ENCODE results near the gene MEGF9.

Gene MEGF9

DNA sequence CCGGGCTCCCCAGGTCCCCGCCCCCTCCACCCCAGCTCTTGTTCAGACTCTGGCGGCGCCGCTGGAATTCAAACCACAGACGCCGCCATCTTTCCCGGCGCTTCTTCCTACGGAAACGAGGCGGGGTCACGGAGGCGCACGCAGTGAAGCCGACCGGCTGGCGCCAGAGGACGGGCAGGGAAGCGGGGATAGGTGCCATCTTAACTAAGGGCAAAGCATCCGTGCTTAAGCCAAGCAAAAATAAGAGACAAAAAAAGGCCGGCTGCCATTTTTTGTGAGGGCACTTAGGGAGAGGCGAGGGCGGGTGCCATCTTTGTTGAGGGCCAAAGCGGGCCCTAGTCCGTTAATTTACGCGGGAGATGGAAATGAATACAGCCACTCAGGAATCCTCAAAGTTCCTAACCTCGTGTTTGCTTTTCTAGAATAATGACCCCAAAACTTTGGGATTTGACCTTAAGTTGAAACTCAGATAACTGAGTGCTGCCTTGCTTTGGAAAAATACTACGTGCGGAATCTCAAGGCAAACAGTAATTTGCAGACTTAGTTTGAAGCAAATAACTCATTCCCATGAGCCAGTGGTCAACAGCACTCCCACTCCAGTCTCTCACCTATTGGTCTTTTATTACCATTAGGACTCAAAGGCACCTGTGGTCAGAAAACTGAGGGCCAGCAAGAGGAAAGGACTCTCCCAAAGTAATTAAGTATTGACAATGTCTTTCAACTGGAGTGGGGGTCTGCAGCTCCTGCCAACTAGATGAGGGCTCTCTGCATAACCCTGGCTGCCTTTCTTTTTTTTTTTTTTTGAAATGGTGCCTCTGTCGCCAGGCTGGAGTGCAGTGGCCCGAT lies 134.0 kb downstream of the MEGF9 start, which contains the start of gene CDK5RAP2:
Gene CDK5RAP2, minus strand, starts transcription at position 117 of the 846 bp plus-strand sequence. CDS start 189 bp downstream, outside the sequence.
- Mint-ChIP-seq H3K27ac (peak within 1 kb of the TSS; percentile 93), H3K4me1 (ENCODE audit: low read depth) (peaks cover 43% of the 10 kb centered on the region), H3K4me3 (peak within 1 kb of the TSS; percentile 92), H3K9me3 (peaks cover 4% of the 10 kb centered on the region), H3K36me3 (ENCODE audit: low read depth) (peaks cover 12% of the 10 kb centered on the region), H3K27me3 (ENCODE audit: low read depth) (no peaks in the 10 kb centered on the region)

DNA sequence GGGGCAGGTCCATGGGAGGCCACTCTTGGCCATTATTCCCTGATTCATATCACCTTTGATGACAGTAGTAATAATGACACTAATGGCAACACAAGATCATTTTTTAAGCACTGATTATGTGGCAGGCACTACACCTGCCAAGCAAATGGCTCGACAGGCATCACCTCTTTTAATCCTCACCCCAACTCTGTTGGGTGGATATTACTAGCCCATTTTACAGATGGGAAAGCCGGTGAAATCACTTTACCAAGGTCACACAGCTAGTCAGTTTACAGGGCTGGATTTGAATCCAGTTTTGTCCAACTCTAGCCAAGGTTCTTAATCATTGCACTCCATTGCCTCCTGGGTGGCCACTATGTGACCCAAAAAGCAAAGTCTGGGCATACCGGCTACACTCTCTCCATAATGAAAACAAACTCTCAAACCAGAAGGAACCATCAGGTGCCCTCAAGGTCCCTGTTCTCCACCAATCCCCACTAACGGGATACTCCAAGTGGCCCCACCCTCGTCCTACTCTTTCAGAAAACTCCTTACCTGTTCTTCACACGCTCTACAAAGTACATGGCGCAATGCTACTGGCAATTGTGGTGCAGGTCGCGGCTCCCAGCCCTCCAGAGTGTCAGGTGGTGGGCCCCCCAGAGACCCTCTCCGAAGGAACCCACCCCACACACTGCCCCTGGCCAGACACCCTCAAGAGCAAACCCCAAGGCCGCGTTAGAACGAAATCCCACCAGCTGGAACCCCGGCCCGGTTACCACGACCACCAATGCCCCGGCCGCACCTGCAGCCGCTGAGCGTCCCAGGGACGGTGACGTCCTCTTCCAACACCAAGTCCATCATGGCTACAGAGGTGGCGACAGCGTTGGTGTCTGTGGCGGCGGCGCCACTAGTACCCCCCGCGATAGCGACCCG lies 134.9 kb downstream of the MEGF9 start:
- H3K27ac Mint-ChIP-seq, result peak overlapping the region; percentile 93
- peaks cover 4% of the 10 kb centered on the region for H3K9me3 Mint-ChIP-seq
- no peaks in the 10 kb centered on the region for H3K27me3 Mint-ChIP-seq (ENCODE audit: low read depth)
- H3K4me1 Mint-ChIP-seq (ENCODE audit: low read depth), result peaks cover 45% of the 10 kb centered on the region
- H3K4me3 Mint-ChIP-seq, result peak overlapping the region; percentile 92
- peaks cover 12% of the 10 kb centered on the region for H3K36me3 Mint-ChIP-seq (ENCODE audit: low read depth)

DNA sequence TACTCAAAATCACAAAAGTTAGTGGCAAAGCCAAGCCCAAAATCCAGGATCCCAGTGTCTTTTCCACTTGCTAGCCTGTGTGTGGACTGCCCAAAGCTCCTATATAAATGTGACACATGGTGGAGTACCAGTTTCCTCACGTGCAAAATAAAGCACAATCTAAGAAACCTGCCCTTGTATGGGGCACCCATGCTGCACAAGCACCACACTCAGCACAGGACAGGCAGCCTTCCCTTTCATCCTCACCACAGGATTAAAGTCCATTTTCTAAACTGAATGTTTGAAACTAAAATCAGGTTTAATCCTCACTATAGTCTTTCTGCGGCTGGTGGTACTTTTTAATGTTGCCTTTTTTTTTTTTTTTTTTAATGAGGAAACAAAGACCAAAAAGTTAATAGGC lies 139.8 kb downstream of the MEGF9 start:
- H3K4me3 Mint-ChIP-seq, result no peak overlapping the region
- no peak overlapping the region for H3K27ac Mint-ChIP-seq
- peaks cover 37% of the 10 kb centered on the region for H3K4me1 Mint-ChIP-seq (ENCODE audit: low read depth)
- peaks cover 11% of the 10 kb centered on the region for H3K36me3 Mint-ChIP-seq (ENCODE audit: low read depth)
- H3K27me3 Mint-ChIP-seq (ENCODE audit: low read depth), result no peaks in the 10 kb centered on the region
- no peaks in the 10 kb centered on the region for H3K9me3 Mint-ChIP-seq

DNA sequence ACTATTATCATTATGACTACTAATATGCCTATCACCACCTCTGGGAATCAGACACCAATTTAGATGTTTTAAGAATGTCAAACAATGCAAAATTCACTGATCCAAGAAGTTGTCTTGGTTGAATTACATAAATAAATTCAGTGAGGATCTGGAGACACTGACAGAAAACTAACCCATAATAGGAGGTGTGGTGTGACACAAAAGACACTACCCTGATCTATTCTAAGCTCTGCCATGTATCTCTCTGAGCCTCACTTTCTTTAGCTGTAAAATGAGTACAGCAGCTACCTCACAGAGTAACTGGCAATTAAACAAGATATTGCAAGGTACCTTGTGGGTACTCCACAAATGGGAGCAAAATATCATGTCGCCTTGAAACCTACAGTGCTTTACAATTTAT lies 141.8 kb downstream of the MEGF9 start:
- peaks cover 20% of the 10 kb centered on the region for H3K4me1 Mint-ChIP-seq (ENCODE audit: low read depth)

DNA sequence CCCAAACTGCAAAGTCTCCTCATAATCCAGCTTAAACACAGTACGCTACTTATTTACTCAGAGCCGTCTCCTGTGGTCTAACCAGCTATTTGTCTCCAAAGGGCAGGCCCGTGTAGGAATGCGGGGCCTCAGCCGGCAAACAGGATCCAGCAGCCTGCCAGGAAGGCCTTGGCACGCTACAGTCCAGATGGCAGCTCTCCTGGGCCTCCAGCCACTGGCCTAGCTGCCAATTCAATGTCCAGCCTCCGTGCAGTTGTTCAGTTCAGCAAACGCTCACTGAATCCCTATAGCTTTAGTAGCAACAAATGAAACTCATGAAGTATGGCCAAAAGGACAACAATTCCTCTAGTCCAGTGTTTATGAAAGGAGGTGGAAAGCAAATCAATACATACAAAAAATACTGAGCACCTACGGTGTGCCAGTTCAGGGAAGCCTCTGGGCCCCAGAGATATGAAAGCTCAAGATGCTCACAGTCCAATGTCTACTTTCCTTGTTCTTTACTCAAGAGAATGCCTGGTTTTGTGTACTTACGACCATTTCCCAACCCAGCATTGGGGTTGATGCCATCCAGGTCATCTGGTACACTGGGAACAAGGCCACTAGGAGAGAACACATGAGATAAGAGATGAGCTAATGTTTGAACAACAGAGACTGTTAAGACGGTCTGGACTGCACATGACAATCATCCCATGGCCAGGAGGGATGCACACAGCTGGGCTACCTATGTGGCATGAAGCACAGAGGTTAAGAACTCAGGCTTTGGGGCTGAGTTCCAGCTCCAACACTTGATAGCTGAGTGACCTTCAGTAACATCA lies 142.6 kb downstream of the MEGF9 start:
- no peak overlapping the region for H3K27ac Mint-ChIP-seq
- H3K4me1 Mint-ChIP-seq (ENCODE audit: low read depth), result peaks cover 16% of the 10 kb centered on the region
- H3K27me3 Mint-ChIP-seq (ENCODE audit: low read depth), result no peaks in the 10 kb centered on the region
- H3K4me3 Mint-ChIP-seq, result no peak overlapping the region
- peaks cover 30% of the 10 kb centered on the region for H3K36me3 Mint-ChIP-seq (ENCODE audit: low read depth)
- no peaks in the 10 kb centered on the region for H3K9me3 Mint-ChIP-seq

More for the DNA sequence above, 141.8 kb downstream of the MEGF9 start:
- Mint-ChIP-seq H3K36me3 (ENCODE audit: low read depth) (peaks cover 27% of the 10 kb centered on the region), H3K9me3 (no peaks in the 10 kb centered on the region), H3K27me3 (ENCODE audit: low read depth) (no peaks in the 10 kb centered on the region), H3K4me3 (no peak overlapping the region), H3K27ac (no peak overlapping the region)

DNA sequence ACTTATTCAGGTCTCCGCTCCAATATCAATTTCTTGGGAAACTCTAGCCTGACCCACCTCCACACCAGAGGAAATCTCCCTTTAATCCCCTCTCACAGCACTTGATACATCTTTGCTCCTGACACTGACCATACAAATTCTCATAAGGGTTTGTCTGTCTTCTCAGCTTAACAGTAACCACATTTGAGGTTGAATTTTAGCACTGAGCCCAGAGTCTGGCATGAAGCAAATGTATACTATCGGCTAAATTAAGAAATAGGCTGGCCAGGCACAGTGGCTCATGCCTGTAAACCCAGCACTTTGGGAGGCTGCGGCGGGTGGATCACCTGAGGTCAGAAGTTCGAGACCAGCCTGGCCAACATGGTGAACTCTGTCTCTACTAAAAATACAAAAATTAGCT lies 144.0 kb downstream of the MEGF9 start:
- H3K36me3 Mint-ChIP-seq (ENCODE audit: low read depth), result peaks cover 34% of the 10 kb centered on the region
- H3K9me3 Mint-ChIP-seq, result no peaks in the 10 kb centered on the region
- no peak overlapping the region for H3K27ac Mint-ChIP-seq
- peaks cover 11% of the 10 kb centered on the region for H3K4me1 Mint-ChIP-seq (ENCODE audit: low read depth)
- no peaks in the 10 kb centered on the region for H3K27me3 Mint-ChIP-seq (ENCODE audit: low read depth)
- no peak overlapping the region for H3K4me3 Mint-ChIP-seq

DNA sequence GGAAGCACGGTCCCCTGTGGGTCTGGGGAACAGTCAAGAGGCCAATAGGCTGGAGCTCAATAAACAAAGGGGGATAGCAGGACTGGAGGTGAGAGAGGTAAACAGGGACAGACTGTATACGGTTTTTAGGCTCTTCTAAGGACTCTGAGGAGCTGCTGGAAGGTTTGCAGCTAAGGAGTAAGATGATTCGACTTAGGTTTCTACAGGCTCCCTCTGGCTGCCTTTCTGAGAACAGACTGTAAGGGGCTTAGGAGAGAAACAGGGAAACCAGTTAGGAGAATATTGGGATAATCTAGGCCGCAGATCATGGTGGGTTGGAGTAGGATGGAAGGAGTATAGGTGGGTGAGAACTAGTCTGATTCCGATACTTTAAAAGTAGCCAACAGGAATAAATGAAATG lies 144.7 kb downstream of the MEGF9 start:
- no peaks in the 10 kb centered on the region for H3K27me3 Mint-ChIP-seq (ENCODE audit: low read depth)
- no peak overlapping the region for H3K4me3 Mint-ChIP-seq
- H3K36me3 Mint-ChIP-seq (ENCODE audit: low read depth), result peaks cover 36% of the 10 kb centered on the region
- H3K27ac Mint-ChIP-seq, result peak overlapping the region; percentile 53
- H3K4me1 Mint-ChIP-seq (ENCODE audit: low read depth), result peaks cover 11% of the 10 kb centered on the region
- no peaks in the 10 kb centered on the region for H3K9me3 Mint-ChIP-seq

DNA sequence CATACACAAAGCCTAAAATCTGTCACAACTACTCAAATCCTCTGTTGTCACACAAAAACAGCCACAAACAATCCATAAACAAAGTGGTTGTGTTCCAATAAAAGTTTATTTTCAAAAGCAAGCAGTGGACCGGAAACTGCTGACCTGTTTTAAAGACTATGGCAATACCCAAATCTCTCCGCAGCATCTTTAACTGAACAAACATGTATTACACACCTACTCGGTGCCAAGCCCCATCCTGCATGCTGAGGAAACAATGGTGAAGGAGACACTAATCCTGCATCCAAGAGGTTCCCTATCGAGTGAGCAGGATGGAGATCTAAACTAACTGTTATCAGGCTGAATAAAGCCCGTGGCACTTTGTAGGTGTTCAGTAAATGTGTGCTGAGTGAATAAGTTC lies 145.5 kb downstream of the MEGF9 start:
- peaks cover 6% of the 10 kb centered on the region for H3K4me1 Mint-ChIP-seq (ENCODE audit: low read depth)
- H3K36me3 Mint-ChIP-seq (ENCODE audit: low read depth), result peaks cover 36% of the 10 kb centered on the region
- no peak overlapping the region for H3K4me3 Mint-ChIP-seq
- no peaks in the 10 kb centered on the region for H3K9me3 Mint-ChIP-seq
- H3K27me3 Mint-ChIP-seq (ENCODE audit: low read depth), result no peaks in the 10 kb centered on the region
- H3K27ac Mint-ChIP-seq, result no peak overlapping the region

DNA sequence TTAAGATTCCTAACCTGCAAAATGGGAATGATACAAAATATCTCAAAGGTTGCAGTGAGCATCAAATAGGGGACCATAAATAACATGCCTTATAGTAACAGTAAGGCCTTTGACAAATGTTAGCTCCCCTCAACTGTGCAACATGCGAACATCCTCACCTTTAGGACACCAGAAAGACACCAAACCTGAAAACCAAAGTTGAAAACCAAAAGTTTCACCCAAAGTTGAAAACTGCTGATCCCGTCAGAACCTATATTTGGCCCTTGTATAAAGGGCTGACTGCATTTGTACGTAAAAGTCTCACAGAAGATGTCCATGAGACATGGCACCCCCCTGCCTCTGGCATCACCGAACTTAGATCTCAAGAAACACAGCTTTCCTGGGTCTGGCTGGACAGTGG lies 146.4 kb downstream of the MEGF9 start:
- Mint-ChIP-seq H3K27ac (no peak overlapping the region), H3K4me1 (ENCODE audit: low read depth) (peaks cover 6% of the 10 kb centered on the region), H3K4me3 (no peak overlapping the region), H3K36me3 (ENCODE audit: low read depth) (peaks cover 43% of the 10 kb centered on the region), H3K27me3 (ENCODE audit: low read depth) (no peaks in the 10 kb centered on the region), H3K9me3 (no peaks in the 10 kb centered on the region)

DNA sequence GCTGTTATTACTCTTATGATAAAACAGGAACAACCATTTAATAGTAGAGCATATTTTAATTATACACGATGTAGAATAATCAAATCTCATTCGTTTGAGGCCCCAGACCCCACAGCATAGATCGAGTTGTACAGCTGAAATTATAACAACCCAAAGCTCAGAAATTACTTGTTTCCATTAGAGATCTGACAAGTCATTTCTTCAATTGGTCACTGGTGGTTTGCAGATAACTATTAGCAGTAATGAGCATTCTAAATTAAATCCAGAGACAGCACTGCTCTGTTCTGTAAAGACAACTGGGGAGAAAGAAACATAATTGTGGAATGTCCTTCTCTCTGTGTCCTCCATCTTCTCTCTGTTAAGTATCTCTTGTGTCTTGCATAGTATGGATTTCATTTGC lies 147.2 kb downstream of the MEGF9 start:
- H3K4me1 Mint-ChIP-seq (ENCODE audit: low read depth), result peaks cover 8% of the 10 kb centered on the region
- no peaks in the 10 kb centered on the region for H3K9me3 Mint-ChIP-seq
- peaks cover 50% of the 10 kb centered on the region for H3K36me3 Mint-ChIP-seq (ENCODE audit: low read depth)
- no peak overlapping the region for H3K4me3 Mint-ChIP-seq
- no peak overlapping the region for H3K27ac Mint-ChIP-seq
- no peaks in the 10 kb centered on the region for H3K27me3 Mint-ChIP-seq (ENCODE audit: low read depth)

DNA sequence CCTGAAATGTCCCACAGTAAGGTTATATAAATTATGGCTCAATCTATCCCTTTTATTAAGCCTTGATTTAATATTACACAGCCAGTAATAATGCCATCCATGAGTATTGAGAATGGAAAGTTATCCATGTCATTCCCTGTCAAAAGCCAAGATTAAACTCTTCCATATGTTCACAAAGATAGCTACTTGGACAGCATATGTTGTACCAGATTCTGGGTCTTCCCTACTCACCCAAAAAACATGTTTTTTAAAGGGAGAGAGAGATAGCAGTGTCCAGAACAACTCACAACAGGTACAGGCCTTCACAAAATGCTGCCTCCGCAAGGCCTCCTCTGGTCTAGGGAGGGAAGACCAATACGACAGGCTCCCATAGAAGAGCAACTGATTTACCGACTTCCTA lies 149.7 kb downstream of the MEGF9 start:
- Mint-ChIP-seq H3K4me3 (no peak overlapping the region), H3K9me3 (no peaks in the 10 kb centered on the region), H3K4me1 (ENCODE audit: low read depth) (peaks cover 7% of the 10 kb centered on the region), H3K27ac (no peak overlapping the region), H3K27me3 (ENCODE audit: low read depth) (no peaks in the 10 kb centered on the region), H3K36me3 (ENCODE audit: low read depth) (peaks cover 46% of the 10 kb centered on the region)

DNA sequence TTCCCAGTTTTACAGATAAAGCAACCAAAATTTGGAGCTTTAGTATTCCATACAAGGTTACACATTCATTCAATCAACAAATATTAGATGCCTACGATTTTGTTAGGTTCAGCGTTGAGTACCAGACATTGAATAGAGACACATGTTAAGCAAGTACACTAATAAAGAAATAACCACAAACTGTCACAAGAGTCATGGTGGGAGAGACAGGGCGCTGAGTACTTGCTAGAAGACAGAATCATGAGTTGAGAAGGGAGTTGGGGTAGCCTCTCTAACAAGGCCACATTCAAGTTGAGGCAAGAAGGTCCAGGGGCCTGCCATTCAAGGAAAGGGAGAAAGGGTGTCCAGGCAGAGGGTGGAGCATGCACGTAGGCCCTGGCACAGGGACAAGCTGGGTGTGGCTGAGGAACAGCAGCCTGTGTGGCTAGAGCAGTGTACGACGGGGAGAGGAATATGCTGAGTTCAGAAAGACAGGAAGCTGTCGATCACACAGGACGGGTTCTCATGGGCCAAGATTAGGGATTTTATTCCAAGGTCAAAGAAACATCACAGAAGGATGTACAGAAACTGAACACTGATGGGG lies 151.3 kb downstream of the MEGF9 start:
- Mint-ChIP-seq H3K4me1 (ENCODE audit: low read depth) (peaks cover 10% of the 10 kb centered on the region), H3K4me3 (no peak overlapping the region), H3K27ac (no peak overlapping the region), H3K36me3 (ENCODE audit: low read depth) (peaks cover 38% of the 10 kb centered on the region), H3K9me3 (no peaks in the 10 kb centered on the region), H3K27me3 (ENCODE audit: low read depth) (no peaks in the 10 kb centered on the region)

DNA sequence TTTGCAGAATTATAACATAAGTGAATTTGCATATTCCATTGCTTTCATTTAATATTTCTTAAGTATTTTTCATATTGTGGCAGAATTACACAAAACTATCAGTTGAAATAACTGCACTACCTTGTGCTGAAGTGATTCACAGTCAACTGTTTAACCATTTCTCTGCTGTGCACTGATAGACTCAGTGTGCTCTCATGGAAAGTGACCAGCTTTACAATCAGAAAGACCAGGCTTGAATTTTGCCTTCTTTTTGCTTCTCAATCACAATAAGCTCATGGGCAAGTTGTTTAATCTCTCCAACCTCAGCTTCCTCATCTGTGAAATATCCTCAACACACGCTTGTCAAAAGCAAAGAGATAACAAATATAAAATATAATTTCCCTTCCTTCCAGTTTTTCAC lies 152.6 kb downstream of the MEGF9 start:
- Mint-ChIP-seq H3K4me3 (no peak overlapping the region), H3K9me3 (no peaks in the 10 kb centered on the region), H3K4me1 (ENCODE audit: low read depth) (peaks cover 10% of the 10 kb centered on the region), H3K27ac (no peak overlapping the region), H3K27me3 (ENCODE audit: low read depth) (no peaks in the 10 kb centered on the region), H3K36me3 (ENCODE audit: low read depth) (peaks cover 37% of the 10 kb centered on the region)

DNA sequence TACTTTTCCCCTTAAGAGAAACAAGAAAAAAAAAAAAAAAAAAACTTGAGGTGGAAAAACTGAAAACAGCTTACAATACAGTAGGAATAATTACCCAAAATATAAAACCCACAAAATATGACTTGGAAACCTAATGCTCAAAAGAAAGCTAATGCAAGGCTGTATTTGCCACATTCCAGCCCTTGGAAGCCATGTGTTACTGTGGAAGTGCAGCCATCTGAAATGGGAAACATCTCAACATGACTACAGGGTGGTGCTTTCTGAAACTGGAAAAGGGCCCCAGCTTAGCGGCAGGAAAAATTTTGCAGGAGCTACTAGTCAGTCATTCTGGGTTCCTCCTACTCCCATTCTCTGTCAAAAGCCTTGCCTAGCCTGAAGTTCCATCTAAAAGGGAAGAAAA lies 154.7 kb downstream of the MEGF9 start:
- H3K27ac Mint-ChIP-seq, result no peak overlapping the region
- H3K4me1 Mint-ChIP-seq (ENCODE audit: low read depth), result peaks cover 6% of the 10 kb centered on the region
- peaks cover 33% of the 10 kb centered on the region for H3K36me3 Mint-ChIP-seq (ENCODE audit: low read depth)
- H3K9me3 Mint-ChIP-seq, result no peaks in the 10 kb centered on the region
- no peak overlapping the region for H3K4me3 Mint-ChIP-seq
- H3K27me3 Mint-ChIP-seq (ENCODE audit: low read depth), result no peaks in the 10 kb centered on the region
